ENCODE results near the gene MUSK. TPM values are rescaled to one million over a fixed set of nuclear protein-coding genes. Genes with fewer than 3 reads are reported as not detected.
"Not testable (repeated sequence)": the region's sequence is repeated elsewhere in the genome, so short reads cannot be mapped to it uniquely, and the experiment has no call there.

Gene MUSK
- total RNA-seq, 1 donor from 2014 or later, result not detected

GRCh38 chr9:110820381-110820780 is 151.8 kb downstream of the MUSK start:
- Histone ChIP-seq H3K4me1 (no peaks in the 10 kb centered on the region), H3K36me3 (no peaks in the 10 kb centered on the region), H3K9me3 (no peaks in the 10 kb centered on the region), H3K27me3 (no peaks in the 10 kb centered on the region), H3K4me3 (no peak overlapping the region), H3K27ac (no peak overlapping the region)
- no peak for TF ChIP-seq POLR2A (IDR thresholded peaks at IDR 0.05)
- intact Hi-C loops (cut with DNase I), result no loop called here
- no peak for DNase-seq (ENCODE audit: extremely low spot score in 2 of 2)

- no peak for DNase-seq (ENCODE audit: extremely low spot score in 2 of 2)
- Histone ChIP-seq H3K27ac (no peak overlapping the region), H3K9me3 (no peaks in the 10 kb centered on the region), H3K4me1 (no peaks in the 10 kb centered on the region), H3K27me3 (no peaks in the 10 kb centered on the region), H3K36me3 (no peaks in the 10 kb centered on the region), H3K4me3 (no peak overlapping the region)
- TF ChIP-seq POLR2A (IDR thresholded peaks at IDR 0.05), result no peak
- TF ChIP-seq POLR2AphosphoS5 (IDR thresholded peaks at IDR 0.05; ENCODE audit: insufficient read depth in 1 of 2, low read depth in 1 of 2), result no peak
- no peak for TF ChIP-seq CTCF (IDR thresholded peaks at IDR 0.05)
- intact Hi-C loops (cut with DNase I), result no loop called here
Observed at GRCh38 chr9:110821064-110821463, 152.5 kb downstream of the MUSK start.

GRCh38 chr9:110825129-110825528 is 156.5 kb downstream of the MUSK start:
- DNase-seq (ENCODE audit: extremely low spot score in 2 of 2); H3K9me3 ChIP-seq; H3K27ac ChIP-seq; H3K27me3 ChIP-seq; H3K4me3 ChIP-seq; intact Hi-C loops (cut with DNase I); H3K36me3 ChIP-seq; H3K4me1 ChIP-seq: not testable (repeated sequence)

GRCh38 chr9:110825950-110826349 is 157.4 kb downstream of the MUSK start:
- H3K27me3 ChIP-seq, result no peaks in the 10 kb centered on the region
- no peak for DNase-seq (ENCODE audit: extremely low spot score in 2 of 2)
- H3K9me3 ChIP-seq, result no peaks in the 10 kb centered on the region
- TF ChIP-seq POLR2AphosphoS5 (IDR thresholded peaks at IDR 0.05; ENCODE audit: insufficient read depth in 1 of 2, low read depth in 1 of 2) (no peak), CTCF (IDR thresholded peaks at IDR 0.05) (no peak), POLR2A (IDR thresholded peaks at IDR 0.05) (no peak)
- H3K4me1 ChIP-seq, result no peaks in the 10 kb centered on the region
- H3K27ac ChIP-seq, result no peak overlapping the region
- H3K4me3 ChIP-seq, result no peak overlapping the region
- no peaks in the 10 kb centered on the region for H3K36me3 ChIP-seq
- intact Hi-C loops (cut with DNase I), result no loop called here

GRCh38 chr9:110826400-110826799 is 157.8 kb downstream of the MUSK start:
- H3K4me3 ChIP-seq; intact Hi-C loops (cut with DNase I): not testable (repeated sequence)

GRCh38 chr9:110828264-110828663 is 159.7 kb downstream of the MUSK start:
- DNase-seq (ENCODE audit: extremely low spot score in 2 of 2), result no peak
- no peak for TF ChIP-seq POLR2AphosphoS5 (IDR thresholded peaks at IDR 0.05; ENCODE audit: insufficient read depth in 1 of 2, low read depth in 1 of 2)
- TF ChIP-seq CTCF (IDR thresholded peaks at IDR 0.05), result no peak
- no peak for TF ChIP-seq POLR2A (IDR thresholded peaks at IDR 0.05)
- intact Hi-C loops (cut with DNase I), result no loop called here
- Histone ChIP-seq H3K9me3 (no peaks in the 10 kb centered on the region), H3K4me3 (no peak overlapping the region), H3K36me3 (no peaks in the 10 kb centered on the region), H3K4me1 (no peaks in the 10 kb centered on the region), H3K27me3 (no peaks in the 10 kb centered on the region), H3K27ac (peak overlapping the region; percentile 29)

More at GRCh38 chr9:110826400-110826799, 157.8 kb downstream of the MUSK start:
- not testable (repeated sequence) for H3K36me3 ChIP-seq; H3K4me1 ChIP-seq; H3K27ac ChIP-seq; H3K9me3 ChIP-seq; H3K27me3 ChIP-seq; DNase-seq (ENCODE audit: extremely low spot score in 2 of 2)

GRCh38 chr9:110830495-110830894 is 161.9 kb downstream of the MUSK start:
- Histone ChIP-seq H3K9me3 (no peaks in the 10 kb centered on the region), H3K4me3 (no peak overlapping the region), H3K27me3 (no peaks in the 10 kb centered on the region), H3K36me3 (no peaks in the 10 kb centered on the region), H3K4me1 (no peaks in the 10 kb centered on the region), H3K27ac (no peak overlapping the region)
- no peak for DNase-seq (ENCODE audit: extremely low spot score in 2 of 2)
- intact Hi-C loops (cut with DNase I), result no loop called here
- TF ChIP-seq POLR2AphosphoS5 (IDR thresholded peaks at IDR 0.05; ENCODE audit: insufficient read depth in 1 of 2, low read depth in 1 of 2) (no peak), CTCF (IDR thresholded peaks at IDR 0.05) (no peak), POLR2A (IDR thresholded peaks at IDR 0.05) (no peak)
